BLaER1 treated with 17β-estradiol and CSF1 and Interleukin-3, amounts not matched to agents 10 nM and 100 nM (cell line): ENCODE data around the gene CCL2.

Source experiments
- H3K27ac ChIP-seq, 11 experiments: shearing (Covaris generic); formaldehyde crosslinking; 2 replicates each; pipeline ENCODE4 v1.8.1; 2022
- H3K27me3 ChIP-seq, 11 experiments: shearing (Covaris generic); formaldehyde crosslinking; 2 replicates each; pipeline ENCODE4 v1.8.1; 2022
- H3K36me3 ChIP-seq, 11 experiments: shearing (Covaris generic); formaldehyde crosslinking; 2 replicates each; pipeline ENCODE4 v1.8.1; 2022
- H3K4me1 ChIP-seq, 10 experiments: shearing (Covaris generic); formaldehyde crosslinking; 2 replicates each; pipeline ENCODE4 v1.8.1; 2022
- H3K4me2 ChIP-seq, 11 experiments: shearing (Covaris generic); formaldehyde crosslinking; 2 replicates each; pipeline ENCODE4 v1.8.1; 2022
- H3K4me3 ChIP-seq, 10 experiments: shearing (Covaris generic); formaldehyde crosslinking; 2 replicates each; pipeline ENCODE4 v1.8.1; 2022
- H3K9ac ChIP-seq, 11 experiments: shearing (Covaris generic); formaldehyde crosslinking; 2 replicates each; pipeline ENCODE4 v1.8.1; 2022
- H3K9me3 ChIP-seq, 11 experiments: shearing (Covaris generic); formaldehyde crosslinking; replicated peaks in 1 of 11; 2 replicates each; pipeline ENCODE4 v1.8.1; 2022
- H4K20me1 ChIP-seq, 11 experiments: shearing (Covaris generic); formaldehyde crosslinking; 2 replicates each; pipeline ENCODE4 v1.8.1; 2022
- Cebpa-rat ChIP-seq, 11 experiments: shearing (Covaris generic); IDR thresholded peaks; 2 replicates each; pipeline ENCODE4 v1.8.1; 2022

Gene CCL2

GRCh38 chr17:34305606-34306005 is 50.5 kb downstream of the CCL2 start:
- H3K4me2 ChIP-seq: peak overlapping the region in 4 of 11 experiments; percentile 71 to 83 (median 79); a peak in 7 of 22 replicates
- H3K4me1 ChIP-seq: peaks cover 0 to 98% (median 34%) of the 10 kb centered on the region in 10 experiments; a peak in 14 of 20 replicates
- no peak overlapping the region for H3K4me3 ChIP-seq
- no peaks in the 10 kb centered on the region for H3K36me3 ChIP-seq
- H4K20me1 ChIP-seq: no peaks in the 10 kb centered on the region
- H3K27ac ChIP-seq: peak overlapping the region in 5 of 11 experiments; percentile 6 to 75 (median 62); a peak in 5 of 22 replicates
- no peak overlapping the region for H3K9ac ChIP-seq
- H3K9me3 ChIP-seq: no peaks in the 10 kb centered on the region
- no peaks in the 10 kb centered on the region for H3K27me3 ChIP-seq
- TF ChIP-seq Cebpa-rat (IDR thresholded peaks at IDR 0.05): no peak

DNA sequence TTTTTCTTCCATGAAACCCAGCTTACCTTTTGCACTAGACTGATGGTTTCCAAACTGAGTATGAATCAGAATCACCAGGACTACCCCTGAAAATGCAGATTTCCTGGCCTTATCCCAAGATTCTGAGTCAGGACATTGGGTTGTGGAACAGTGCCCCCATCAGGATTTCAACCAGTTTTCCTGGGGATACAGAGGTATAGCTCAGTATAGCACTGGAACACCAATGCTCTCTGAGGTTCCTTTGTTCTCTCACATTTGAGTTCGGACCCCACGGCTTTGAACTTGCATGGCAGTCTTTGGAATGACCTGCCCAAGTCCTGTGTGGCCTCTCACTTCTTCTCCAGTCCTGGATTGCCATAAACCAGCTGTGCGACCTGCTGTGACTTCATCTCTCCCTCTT is 51.4 kb downstream of the CCL2 start:
- no peaks in the 10 kb centered on the region for H4K20me1 ChIP-seq
- H3K4me1 ChIP-seq: peaks cover 0 to 98% (median 33%) of the 10 kb centered on the region in 10 experiments; a peak in 14 of 20 replicates
- no peak overlapping the region for H3K4me3 ChIP-seq
- H3K9me3 ChIP-seq: no peaks in the 10 kb centered on the region
- H3K9ac ChIP-seq: peak overlapping the region in 5 of 11 experiments; percentile 7 to 54 (median 45); a peak in 3 of 22 replicates
- peak overlapping the region in 8 of 11 experiments; percentile 40 to 83 (median 70); a peak in 14 of 22 replicates for H3K4me2 ChIP-seq
- H3K27me3 ChIP-seq: no peaks in the 10 kb centered on the region
- no peak for TF ChIP-seq Cebpa-rat (IDR thresholded peaks at IDR 0.05)
- peak overlapping the region in 10 of 11 experiments; percentile 4 to 75 (median 59); a peak in 18 of 22 replicates for H3K27ac ChIP-seq
- no peaks in the 10 kb centered on the region for H3K36me3 ChIP-seq
